ENCODE measurements around the gene DMD.

Gene DMD

DNA sequence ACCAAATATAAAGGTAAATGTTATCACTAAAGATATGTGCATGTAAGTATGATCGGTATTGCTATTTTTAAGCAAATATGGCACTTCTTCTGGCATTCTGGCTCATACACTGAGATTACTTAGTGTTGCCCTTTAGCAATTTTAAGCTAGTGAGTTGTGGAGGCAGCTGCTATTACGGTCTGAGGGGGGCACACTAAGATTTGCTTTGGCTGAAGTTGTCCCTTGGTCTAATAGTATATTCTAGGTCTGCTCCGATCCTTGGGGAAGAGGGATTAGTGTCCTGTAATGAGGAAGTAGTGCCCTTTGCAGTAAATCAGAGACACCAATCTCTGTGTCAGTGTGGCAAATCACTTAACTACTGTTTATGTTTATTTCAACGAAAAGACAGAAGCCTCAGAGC is 1943.0 kb downstream of the DMD start:
- no peak overlapping the region for H3K4me2 ChIP-seq
- H3K9me3 ChIP-seq = no peaks in the 10 kb centered on the region; the same call in 1 of the 2 replicates
- H3K9ac ChIP-seq = no peak overlapping the region
- H4K20me1 ChIP-seq = peaks cover 19% of the 10 kb centered on the region; the same call in 1 of the 2 replicates
- H3K27me3 ChIP-seq = peaks cover 91% of the 10 kb centered on the region
- H3K4me3 ChIP-seq = no peak overlapping the region
- no peaks in the 10 kb centered on the region for H3K36me3 ChIP-seq
- no peak for TF ChIP-seq Cebpa-rat (IDR thresholded peaks at IDR 0.05)
- 0 out of 2 replicates have a peak, but pooled peaks cover 12% of the 10 kb centered on the region for H3K4me1 ChIP-seq
- H3K27ac ChIP-seq = no peak overlapping the region

DNA sequence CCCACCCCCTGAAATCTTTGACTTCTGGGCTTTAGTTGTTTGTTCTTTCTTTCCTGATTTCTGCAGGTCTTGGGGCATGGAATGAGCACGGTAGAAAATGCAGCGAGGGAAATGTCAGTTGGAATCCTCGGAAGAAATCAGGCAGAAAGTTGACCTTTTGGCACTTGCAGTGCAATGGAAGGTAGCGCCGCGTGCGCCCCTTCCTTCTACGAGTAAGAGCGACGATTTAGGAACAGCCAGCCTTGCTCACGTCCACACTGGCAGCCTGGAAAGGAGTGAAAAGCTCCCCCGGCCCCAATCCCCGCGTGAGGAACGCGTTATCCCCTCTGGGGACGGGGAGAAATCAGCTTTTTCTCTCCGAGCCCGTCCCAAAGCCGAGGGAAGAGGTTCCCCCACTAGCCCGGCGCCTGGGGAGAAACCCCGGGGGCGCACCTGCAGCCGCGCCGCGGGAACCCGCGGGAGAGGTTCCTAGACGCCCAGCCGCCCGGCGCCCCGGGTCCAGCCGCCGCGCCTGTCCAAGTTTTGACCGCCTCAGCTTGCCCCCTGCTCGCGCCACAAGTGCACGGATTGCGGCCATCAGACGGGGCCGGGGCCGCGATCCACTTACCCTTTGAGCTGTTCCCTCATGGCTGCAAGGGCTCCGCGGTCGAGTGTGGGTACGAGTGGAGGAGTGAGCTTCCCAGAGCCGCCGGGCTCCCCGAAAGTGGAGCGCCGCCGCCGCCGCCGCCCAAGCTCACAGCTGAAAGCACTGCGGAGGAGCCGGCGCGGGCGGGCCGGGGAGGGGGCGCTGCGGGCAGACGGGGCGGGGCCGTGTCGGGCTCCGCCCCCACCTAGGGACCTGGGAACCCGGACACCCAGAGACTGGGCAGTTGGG is 1944.9 kb downstream of the DMD start:
- no peaks in the 10 kb centered on the region; the same call in 1 of the 2 replicates for H3K9me3 ChIP-seq
- no peaks in the 10 kb centered on the region for H3K36me3 ChIP-seq
- H3K27ac ChIP-seq = peak overlapping the region; percentile 78
- H4K20me1 ChIP-seq = peaks cover 37% of the 10 kb centered on the region
- H3K4me2 ChIP-seq = peak overlapping the region; percentile 57
- peak overlapping the region; percentile 81 for H3K9ac ChIP-seq
- peaks cover 95% of the 10 kb centered on the region for H3K27me3 ChIP-seq
- H3K4me3 ChIP-seq = peak overlapping the region; percentile 78
- no peak for TF ChIP-seq Cebpa-rat (IDR thresholded peaks at IDR 0.05)
- H3K4me1 ChIP-seq = 0 out of 2 replicates have a peak, but pooled peaks cover 12% of the 10 kb centered on the region

DNA sequence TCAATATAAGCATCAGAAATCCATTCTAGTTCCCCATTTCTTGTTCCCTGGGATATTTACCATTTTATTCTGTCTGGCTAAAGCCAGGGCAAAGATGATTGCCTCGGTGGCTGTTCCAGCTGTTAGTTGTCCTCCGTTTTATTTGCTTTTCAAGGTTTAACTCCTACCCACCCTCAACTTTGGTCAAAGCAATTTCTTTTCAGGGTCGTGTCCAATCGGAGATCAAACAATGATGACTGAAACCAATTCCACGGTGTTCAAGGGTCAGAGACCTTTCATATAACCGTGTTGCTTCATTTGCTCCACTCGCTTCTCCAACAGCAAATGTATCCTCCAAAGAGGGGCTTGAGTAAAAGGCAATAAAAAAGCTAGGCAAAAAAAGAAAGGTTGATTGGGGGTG is 1946.0 kb downstream of the DMD start:
- H3K4me1 ChIP-seq = 0 out of 2 replicates have a peak, but pooled peaks cover 12% of the 10 kb centered on the region
- peaks cover 95% of the 10 kb centered on the region for H3K27me3 ChIP-seq
- no peak for TF ChIP-seq Cebpa-rat (IDR thresholded peaks at IDR 0.05)
- no peak overlapping the region for H3K27ac ChIP-seq
- H3K36me3 ChIP-seq = no peaks in the 10 kb centered on the region
- H3K9ac ChIP-seq = no peak overlapping the region
- no peak overlapping the region for H3K4me3 ChIP-seq
- H3K4me2 ChIP-seq = peak overlapping the region; percentile 32; the same call in 1 of the 2 replicates
- H4K20me1 ChIP-seq = peaks cover 45% of the 10 kb centered on the region
- H3K9me3 ChIP-seq = no peaks in the 10 kb centered on the region; the same call in 1 of the 2 replicates

DNA sequence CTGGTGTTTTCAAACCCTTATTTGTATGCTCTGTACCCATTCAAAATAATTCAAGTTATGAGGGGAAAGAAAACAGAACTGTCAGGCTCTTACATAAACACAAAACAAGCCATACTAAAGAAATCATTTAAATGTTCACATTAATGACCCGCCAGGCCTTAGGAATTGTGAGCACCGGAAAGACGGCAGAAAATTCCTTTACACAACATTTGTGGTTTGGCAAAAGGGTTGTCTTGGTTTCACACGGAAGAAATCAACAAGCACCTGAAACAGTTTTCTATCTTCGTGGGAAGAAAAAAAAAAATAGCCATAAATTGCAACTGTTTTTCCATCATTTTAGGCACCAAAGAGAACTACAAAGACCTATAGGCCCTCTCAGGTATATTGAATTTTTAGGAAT is 1951.0 kb downstream of the DMD start:
- H3K4me3 ChIP-seq = no peak overlapping the region
- H3K4me2 ChIP-seq = no peak overlapping the region
- H3K27ac ChIP-seq = no peak overlapping the region
- 0 out of 2 replicates have a peak, but pooled peaks cover 11% of the 10 kb centered on the region for H3K4me1 ChIP-seq
- TF ChIP-seq Cebpa-rat (IDR thresholded peaks at IDR 0.05) = no peak
- H3K36me3 ChIP-seq = 0 out of 2 replicates have a peak, but pooled peaks cover 9% of the 10 kb centered on the region
- peaks cover 41% of the 10 kb centered on the region for H4K20me1 ChIP-seq
- no peak overlapping the region for H3K9ac ChIP-seq
- H3K9me3 ChIP-seq = no peaks in the 10 kb centered on the region
- peaks cover 87% of the 10 kb centered on the region for H3K27me3 ChIP-seq

DNA sequence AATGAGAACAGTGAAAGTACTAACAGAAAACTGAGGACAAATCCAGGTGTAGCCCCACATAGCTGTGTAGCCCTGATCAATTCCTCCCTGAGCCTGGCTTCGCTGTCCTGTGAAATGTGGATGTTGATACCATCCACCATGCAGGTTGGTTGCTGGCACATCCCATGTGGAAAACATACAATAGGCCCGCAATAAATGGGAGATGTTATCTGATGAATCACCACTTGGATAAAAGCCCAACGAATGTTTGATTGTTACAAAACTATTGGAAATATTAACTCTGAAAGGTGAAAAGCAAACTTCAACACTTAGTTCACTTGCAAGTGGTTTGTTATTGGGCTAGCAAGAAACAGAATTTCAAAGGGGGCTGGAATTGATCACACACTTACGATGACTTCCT is 1953.2 kb downstream of the DMD start:
- Histone ChIP-seq H3K27ac (no peak overlapping the region), H3K27me3 (peaks cover 83% of the 10 kb centered on the region), H4K20me1 (peaks cover 41% of the 10 kb centered on the region), H3K4me1 (peaks cover 17% of the 10 kb centered on the region), H3K9ac (no peak overlapping the region), H3K4me2 (no peak overlapping the region), H3K36me3 (0 out of 2 replicates have a peak, but pooled peaks cover 9% of the 10 kb centered on the region), H3K4me3 (no peak overlapping the region), H3K9me3 (no peaks in the 10 kb centered on the region)
- no peak for TF ChIP-seq Cebpa-rat (IDR thresholded peaks at IDR 0.05)

DNA sequence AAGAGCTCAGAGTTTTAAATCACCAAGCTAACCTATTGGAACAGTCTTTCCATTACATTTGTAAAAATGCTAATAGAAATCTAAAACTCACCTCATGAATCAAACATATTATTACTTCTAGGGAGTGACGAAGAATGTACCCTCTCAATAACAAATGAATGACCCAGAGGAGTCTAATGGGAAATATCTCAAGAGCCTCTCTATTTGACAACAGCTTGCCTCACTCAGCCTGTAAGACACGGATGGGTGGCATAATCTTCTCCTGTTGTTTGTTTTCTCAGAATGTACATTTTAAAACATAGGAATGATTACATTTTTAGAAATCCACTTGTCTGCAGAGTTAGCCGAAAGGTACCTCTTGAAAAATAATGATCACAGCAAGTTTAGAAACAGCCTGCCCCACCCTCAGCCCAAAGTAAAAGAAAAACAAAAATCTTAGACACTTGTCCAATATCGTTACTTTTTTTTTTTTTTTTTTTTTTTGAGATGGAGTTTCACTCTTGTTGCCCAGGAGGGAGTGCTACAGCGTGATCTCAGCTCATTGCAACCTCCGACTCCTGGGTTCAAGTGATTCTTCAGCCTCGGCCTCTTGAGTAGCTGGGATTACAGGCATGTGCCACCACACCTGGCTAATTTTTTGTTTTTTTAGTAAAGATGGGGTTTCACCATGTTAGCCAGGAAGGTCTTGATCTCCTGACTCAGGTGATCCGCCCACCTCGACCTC is 1955.9 kb downstream of the DMD start:
- no peak for TF ChIP-seq Cebpa-rat (IDR thresholded peaks at IDR 0.05)
- H4K20me1 ChIP-seq = peaks cover 24% of the 10 kb centered on the region; the same call in 1 of the 2 replicates
- H3K27me3 ChIP-seq = peaks cover 82% of the 10 kb centered on the region

DNA sequence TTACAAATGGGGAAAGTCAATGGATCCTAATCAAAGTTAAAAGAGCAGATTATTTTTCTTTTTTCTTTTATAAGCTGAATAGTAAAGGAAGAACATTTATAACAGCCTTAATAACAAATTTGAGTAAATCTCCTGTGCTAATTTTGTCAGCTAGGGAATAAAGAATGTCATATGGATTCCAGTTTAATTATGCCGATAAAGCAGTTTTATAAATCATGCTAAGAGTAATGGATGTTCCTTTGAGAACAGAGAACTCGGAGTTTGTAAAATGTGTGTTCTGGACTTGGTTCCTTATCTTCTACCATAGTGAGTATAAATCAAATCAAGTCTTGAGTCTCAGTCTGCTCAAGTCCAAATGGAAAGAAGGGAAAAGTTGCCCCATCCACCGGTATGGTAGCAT is 1959.2 kb downstream of the DMD start:
- no peak overlapping the region for H3K4me2 ChIP-seq
- H3K27me3 ChIP-seq = peaks cover 89% of the 10 kb centered on the region
- no peak overlapping the region for H3K27ac ChIP-seq
- no peak overlapping the region for H3K4me3 ChIP-seq
- peaks cover 24% of the 10 kb centered on the region; the same call in 1 of the 2 replicates for H4K20me1 ChIP-seq
- no peak overlapping the region for H3K9ac ChIP-seq
- H3K9me3 ChIP-seq = no peaks in the 10 kb centered on the region
- TF ChIP-seq Cebpa-rat (IDR thresholded peaks at IDR 0.05) = no peak
- H3K4me1 ChIP-seq = peaks cover 19% of the 10 kb centered on the region
- peaks cover 20% of the 10 kb centered on the region; the same call in 1 of the 2 replicates for H3K36me3 ChIP-seq

More for the DNA sequence above, 1955.9 kb downstream of the DMD start:
- no peaks in the 10 kb centered on the region for H3K9me3 ChIP-seq
- H3K4me1 ChIP-seq = peaks cover 19% of the 10 kb centered on the region
- H3K36me3 ChIP-seq = peaks cover 16% of the 10 kb centered on the region; the same call in 1 of the 2 replicates
- no peak overlapping the region for H3K4me3 ChIP-seq
- H3K27ac ChIP-seq = no peak overlapping the region
- no peak overlapping the region for H3K9ac ChIP-seq
- no peak overlapping the region for H3K4me2 ChIP-seq

DNA sequence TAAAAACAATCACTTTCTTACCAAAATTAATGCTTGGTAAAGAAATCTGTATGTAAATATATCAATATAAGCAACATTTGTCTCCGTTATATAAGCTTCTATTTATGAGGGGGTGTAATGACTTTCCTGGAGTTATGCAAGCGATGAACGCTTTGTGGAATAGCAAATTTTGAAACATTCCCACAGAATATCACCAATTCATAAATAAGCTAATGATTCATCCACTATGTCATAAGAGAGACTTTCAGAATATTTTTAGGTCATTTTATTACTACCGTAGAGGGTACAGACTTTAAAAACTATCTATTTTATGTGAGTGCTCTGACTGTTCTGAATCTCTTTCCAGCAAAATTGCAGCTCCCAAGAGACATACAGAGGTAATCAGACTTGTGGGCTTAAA is 1960.0 kb downstream of the DMD start:
- Histone ChIP-seq H3K4me2 (no peak overlapping the region), H3K4me3 (no peak overlapping the region), H3K27ac (no peak overlapping the region), H3K9ac (no peak overlapping the region), H4K20me1 (peaks cover 24% of the 10 kb centered on the region; the same call in 1 of the 2 replicates), H3K4me1 (peaks cover 19% of the 10 kb centered on the region), H3K36me3 (peaks cover 25% of the 10 kb centered on the region; the same call in 1 of the 2 replicates), H3K27me3 (peaks cover 93% of the 10 kb centered on the region), H3K9me3 (no peaks in the 10 kb centered on the region)
- TF ChIP-seq Cebpa-rat (IDR thresholded peaks at IDR 0.05) = no peak

DNA sequence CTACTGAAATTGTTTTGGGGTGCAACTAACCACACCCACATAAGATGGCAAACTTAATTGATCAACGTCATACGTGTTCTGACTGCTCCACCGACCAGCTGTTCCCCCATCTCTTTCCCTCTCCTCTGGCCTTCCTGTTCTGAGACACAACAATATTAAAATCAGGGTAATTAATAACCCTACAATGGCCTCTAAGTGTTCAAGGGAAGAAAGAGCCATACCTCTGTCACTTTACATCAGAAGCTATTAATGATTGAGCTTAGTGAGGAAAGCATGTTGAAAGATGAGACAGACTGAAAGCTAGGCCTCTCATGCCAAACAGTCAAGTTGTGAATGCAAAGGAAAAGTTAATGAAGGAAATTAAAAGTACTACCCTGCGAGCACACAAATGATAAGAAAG is 1965.6 kb downstream of the DMD start:
- Histone ChIP-seq H3K9ac (no peak overlapping the region), H4K20me1 (no peaks in the 10 kb centered on the region; the same call in 1 of the 2 replicates), H3K27ac (no peak overlapping the region), H3K9me3 (no peaks in the 10 kb centered on the region), H3K36me3 (peaks cover 21% of the 10 kb centered on the region; the same call in 1 of the 2 replicates), H3K4me2 (no peak overlapping the region), H3K4me1 (peaks cover 8% of the 10 kb centered on the region; the same call in 1 of the 2 replicates), H3K4me3 (no peak overlapping the region), H3K27me3 (peaks cover 100% of the 10 kb centered on the region)
- TF ChIP-seq Cebpa-rat (IDR thresholded peaks at IDR 0.05) = no peak
